NCI-H510A (cell line): ENCODE measurements around the gene THOC6.
"Not testable (repeated sequence)": the region's sequence is repeated elsewhere in the genome, so short reads cannot be mapped to it uniquely, and the experiment has no call there.

ENCODE experiments used
- DNase-seq: peaks from one replicate; lab custom pipeline; 2025; lab: John Stamatoyannopoulos, UW

The THOC6 gene

DNA sequence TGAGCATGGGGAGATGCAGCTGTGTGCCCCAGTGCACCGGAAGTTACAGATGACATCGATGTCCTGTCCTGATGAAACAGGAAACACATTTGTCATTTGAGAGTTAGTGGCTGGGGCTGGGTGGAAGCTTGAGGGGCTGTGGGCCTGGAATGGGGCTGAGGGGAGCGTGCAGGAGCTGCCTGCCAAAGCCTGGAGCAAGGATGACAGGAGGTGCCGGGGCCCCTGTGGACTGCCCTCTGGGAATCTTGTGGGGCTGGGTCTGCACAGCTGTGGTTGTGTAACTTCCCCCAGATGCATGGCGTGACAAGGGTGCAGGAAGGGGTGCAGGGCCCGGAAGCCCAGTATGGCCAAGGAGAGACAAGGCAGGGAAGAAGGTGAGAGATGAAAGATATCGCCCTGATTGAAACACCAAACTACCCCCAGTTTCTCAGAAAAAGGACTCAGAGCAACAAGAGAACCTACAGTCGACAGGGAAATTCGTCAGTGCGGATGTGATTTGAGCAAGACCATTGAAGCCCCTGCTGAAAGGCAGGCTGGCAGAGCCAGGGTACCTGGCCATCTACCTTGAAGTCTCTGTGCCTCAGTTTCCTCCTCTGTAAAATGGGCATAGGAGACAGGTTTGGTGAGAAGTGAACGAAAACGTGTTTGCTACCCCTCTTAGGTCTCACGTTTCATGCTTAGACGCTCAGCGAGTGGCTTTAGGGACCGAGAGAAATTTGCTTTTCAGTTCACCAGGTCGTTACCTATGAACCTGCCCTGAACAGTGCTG is 31.3 kb downstream of the THOC6 start:
- DNase-seq: no peak

- not testable (repeated sequence) for DNase-seq
Measured at GRCh38 chr16:3055734-3056115, 31.9 kb downstream of the THOC6 start.

DNA sequence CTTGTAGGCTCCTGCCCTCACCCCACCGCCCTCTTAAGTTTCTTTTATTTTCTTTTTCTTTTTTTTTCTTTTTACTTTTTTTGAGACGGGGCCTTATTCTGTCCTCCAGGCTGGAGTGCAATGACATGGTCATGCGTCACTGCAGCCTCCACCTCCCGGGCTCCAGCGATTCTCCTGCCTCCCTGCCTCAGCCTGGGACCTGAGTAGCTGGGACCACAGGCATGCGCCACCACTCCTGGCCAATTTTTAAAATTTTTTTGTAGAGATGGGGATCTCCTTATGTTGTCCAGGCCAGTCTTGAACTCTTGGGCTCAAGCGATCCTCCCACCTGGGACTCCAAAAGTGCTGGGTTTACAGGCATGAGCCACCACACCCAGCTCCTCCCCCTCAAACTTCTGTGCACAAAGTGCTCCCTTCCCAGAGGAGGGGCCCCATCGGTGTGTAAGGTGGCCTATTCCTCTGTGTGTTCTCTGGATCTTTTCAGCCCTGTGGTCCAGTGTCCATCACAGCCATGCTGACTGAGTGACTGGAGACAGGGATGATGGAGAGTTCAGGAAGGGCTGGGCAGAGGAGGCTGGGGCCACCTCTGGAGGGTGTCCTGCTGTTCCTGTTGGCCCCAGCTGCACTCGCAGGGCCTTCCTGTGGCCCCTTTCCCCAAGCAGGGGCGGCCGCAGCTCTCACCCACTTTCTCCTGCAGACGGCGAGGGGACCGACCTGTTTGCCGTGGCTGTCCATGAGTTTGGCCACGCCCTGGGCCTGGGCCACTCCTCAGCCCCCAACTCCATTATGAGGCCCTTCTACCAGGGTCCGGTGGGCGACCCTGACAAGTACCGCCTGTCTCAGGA is 32.7 kb downstream of the THOC6 start:
- no peak for DNase-seq

GRCh38 chr16:3057181-3058138 is 33.6 kb downstream of the THOC6 start:
- DNase-seq: no peak

GRCh38 chr16:3058139-3059030 is 34.5 kb downstream of the THOC6 start:
- no peak for DNase-seq

- DNase-seq: no peak
Measured at GRCh38 chr16:3059041-3059722, 35.3 kb downstream of the THOC6 start.

DNA sequence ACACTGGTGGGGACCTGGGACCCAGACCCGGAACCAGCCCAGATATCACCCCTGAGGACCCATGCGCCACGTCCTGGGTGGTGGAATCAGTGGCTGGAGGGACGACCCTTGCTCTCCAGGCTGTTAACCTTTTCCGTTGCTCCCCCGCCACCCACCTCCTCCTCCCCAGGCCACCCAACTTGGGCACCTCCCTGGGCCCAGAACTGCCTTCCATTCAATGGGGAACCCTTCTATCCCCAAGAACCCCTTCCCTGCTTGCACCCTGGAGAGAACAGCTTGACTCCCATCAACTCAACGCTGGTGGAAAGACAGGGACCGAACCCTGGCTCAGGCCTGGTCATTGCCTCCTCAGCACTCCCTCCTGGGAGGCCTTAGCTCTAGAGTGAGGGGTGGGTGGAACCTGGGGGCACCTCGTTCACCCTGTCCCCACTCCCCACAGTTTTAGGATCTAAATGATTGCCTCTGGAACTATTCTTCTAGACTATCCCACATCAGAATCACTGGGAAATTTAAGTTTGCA is 35.9 kb downstream of the THOC6 start:
- DNase-seq: no peak

GRCh38 chr16:3060339-3061127 is 36.7 kb downstream of the THOC6 start:
- DNase-seq: no peak

DNA sequence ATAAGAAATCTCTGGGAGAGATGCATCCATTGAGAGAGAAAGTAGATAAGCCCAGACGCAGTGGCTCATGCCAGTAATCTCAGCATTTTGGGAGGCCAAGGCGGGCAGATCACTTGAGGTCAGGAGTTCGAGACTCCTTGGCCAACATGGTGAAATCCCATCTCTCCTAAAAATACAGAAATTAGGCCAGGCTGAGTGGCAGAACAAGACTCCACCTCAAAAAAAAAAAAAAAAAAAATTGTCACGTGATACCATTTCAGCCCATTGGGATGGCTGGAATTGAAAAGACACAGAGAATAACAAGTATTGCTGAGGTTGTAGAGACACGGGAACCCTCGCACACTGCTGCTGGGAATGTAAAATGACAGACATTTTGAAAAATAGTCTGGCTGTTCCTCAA is 38.7 kb downstream of the THOC6 start:
- no peak for DNase-seq

DNA sequence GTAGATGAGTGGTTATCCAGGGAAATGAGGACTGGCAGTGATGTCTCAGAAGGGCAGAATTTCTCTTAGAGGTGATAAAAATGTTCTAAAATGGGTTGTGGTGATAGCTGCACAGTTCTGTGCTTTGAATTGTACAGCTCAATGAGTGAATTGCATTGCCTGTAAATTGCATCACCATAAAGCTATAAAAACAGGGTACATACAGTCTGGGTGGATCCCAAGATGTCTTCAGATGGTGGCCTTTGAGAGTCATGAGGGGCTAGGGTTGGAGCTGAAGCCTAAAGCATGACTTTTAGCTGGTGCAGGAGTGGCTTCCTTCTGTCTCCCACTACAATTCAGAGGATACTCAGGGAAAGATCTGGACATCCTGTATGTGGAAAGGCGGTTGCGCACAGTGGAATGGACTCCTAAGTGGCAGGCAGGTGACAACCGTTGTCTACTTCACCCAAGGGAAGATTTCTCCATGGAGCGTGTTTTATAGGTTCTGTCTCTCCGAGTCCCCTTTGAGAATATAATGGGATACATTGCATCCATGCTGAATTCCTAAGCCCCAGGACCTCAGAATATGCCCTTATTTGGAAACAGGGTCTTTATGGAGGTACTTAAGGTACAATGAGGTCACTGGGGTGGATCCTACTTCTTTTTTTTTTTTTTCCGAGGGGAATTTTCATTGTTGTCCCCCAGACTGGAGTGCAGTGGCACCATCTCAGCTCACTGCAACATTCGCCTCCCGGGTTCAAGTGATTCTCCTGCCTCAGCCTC is 40.0 kb downstream of the THOC6 start:
- no peak for DNase-seq

DNA sequence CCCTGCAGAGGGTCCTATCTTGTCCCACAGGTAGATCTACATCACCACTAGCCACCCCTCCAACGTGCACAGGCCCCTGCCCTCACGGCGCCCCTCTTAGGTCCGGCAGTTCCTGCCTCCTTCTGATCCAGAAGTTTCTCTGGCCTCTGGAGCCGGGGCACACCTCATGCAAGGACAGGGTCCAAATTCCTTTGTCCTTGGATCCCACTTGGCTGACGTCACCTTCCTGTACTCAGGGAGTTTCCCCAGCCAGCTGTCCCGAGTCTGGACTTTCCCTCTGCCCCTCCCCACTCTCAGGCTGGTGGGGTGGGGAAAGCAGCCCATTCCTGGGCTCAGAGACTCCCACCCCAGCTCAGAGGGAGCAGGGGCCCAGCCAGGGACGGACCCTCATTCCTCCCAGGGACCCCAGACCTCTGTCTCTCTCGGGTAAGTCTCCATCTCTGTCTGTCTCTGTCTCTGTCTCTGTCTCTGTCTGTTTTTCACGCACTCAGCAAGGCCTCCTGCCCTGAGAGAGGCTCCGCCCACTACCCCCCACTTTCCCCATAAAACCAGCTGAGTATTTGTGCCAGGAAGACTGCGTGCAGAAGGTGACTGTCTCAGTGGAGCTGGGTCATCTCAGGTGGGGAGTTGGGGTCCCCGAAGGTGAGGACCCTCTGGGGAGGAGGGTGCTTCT is 41.4 kb downstream of the THOC6 start, which contains the start of gene IL32:
Gene IL32, plus strand, starts transcription at position 572 of the 673 bp plus-strand sequence. CDS start 172 bp downstream, outside the sequence.
- no peak for DNase-seq

DNA sequence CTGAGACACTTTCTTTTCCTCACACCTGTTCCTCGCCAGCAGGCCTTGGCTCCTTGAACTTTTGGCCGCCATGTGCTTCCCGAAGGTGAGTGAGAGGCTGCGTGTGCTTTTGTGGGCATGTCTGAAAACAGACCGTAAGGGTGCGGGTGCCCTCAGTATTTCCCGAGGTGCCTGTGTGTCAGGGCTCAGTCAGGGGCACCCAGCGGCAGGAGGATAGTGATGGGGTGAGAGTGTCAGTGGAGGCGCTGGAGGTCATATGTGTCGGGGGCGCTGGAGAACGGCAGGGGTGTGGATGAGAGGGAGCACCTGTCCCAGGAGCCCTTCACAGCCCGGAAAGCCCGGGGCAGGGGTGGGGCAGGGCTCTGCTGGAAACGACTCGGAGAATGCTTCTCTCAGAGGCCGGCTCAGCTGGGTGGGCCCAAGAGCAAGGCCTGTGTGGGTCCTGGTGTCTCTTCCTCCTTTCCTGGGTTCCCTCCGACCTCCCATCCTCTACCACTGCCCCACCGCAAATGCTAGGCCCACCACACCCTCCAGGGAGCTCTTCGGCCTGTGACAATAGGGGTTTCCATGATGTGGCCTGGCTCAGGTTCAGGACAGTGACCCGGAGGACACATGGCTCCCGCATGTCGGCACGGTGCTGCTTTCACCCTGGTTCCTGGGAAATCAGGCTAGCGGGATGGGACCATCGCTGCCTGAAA is 42.1 kb downstream of the THOC6 start:
- no peak for DNase-seq

DNA sequence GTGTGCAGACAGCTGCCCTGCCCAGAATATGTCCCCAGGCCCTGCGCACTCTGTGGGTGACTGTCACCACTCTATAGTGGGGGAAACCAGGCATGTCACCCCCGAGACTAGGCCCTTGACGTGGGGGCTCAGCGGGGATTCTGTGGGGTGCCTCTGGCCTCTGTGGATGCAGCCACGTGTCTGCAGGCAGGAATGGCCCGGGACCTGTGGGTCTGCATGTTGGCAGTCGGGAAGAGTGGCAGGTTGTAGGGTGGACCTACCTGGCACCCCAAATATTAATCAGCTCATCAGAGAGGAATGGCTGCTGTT is 42.6 kb downstream of the THOC6 start:
- no peak for DNase-seq

DNA sequence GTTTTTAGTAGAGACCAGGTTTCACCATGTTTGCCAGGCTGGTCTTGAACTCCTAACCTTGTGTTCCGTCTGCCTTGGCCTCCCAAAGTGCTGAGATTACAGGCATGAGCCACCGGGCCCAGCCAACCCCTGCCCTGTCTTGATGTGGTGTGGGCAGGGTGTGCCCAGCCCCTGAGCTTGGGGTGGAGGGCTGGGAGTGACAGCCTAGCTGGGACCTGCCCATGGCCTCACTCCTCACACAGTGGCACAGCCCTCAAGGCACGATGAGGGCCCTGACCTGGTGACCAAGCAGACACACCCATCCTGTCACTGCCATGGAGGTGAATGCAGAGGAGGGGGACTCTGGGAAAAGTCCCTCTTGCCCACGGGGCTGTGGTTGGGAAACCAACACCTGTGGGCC is 44.7 kb downstream of the THOC6 start:
- no peak for DNase-seq

GRCh38 chr16:3069146-3069545 is 45.3 kb downstream of the THOC6 start:
- DNase-seq: not testable (repeated sequence)

- no peak for DNase-seq
Measured at GRCh38 chr16:3070608-3071111, 46.8 kb downstream of the THOC6 start.

- DNase-seq: no peak
Measured at GRCh38 chr16:3071655-3072054, 47.8 kb downstream of the THOC6 start.
